Subcutaneous adipose tissue (tissue), 4 donors: ENCODE results near the gene SF3B4. TPM values are rescaled to one million over a fixed set of nuclear protein-coding genes. Genes with fewer than 3 reads are reported as not detected.

ENCODE experiments used
- CTCF ChIP-seq: fragments of 450-650 bp; IDR thresholded peaks from one replicate; pipeline ENCODE4 v1.5.1; 2016; ENCODE audit warnings: low read depth, mild to moderate bottlenecking, control low read depth, antibody characterized with exemption, moderate library complexity
- total RNA-seq, 4 donors: library from RNA; depleted of rRNA; stranded (reverse); fragments of >200 nt; gene quantifications; one replicate each; pipeline ENCODE4 v1.1.0, GENCODE V29; 2016

The SF3B4 gene
- total RNA-seq, 4 donors from 2014 or later, result 6.4 to 20.5 (median 7.8) TPM

- no peak for TF ChIP-seq CTCF
Measured at GRCh38 chr1:149940427-149940826, 12.8 kb upstream of the SF3B4 start.

GRCh38 chr1:149937759-149938158, 10.2 kb upstream of the SF3B4 start:
- TF ChIP-seq CTCF, result no peak

GRCh38 chr1:149936992-149937705, 9.5 kb upstream of the SF3B4 start:
- no peak for TF ChIP-seq CTCF

- no peak for TF ChIP-seq CTCF
Measured at GRCh38 chr1:149936170-149936991, 8.8 kb upstream of the SF3B4 start, which contains the start of gene MTMR11. Gene MTMR11, minus strand, starts transcription at chr1:149936879. Its CDS starts 232 bp downstream, at chr1:149936647.

- TF ChIP-seq CTCF, result no peak
Measured at GRCh38 chr1:149934356-149934755, 6.8 kb upstream of the SF3B4 start.

- TF ChIP-seq CTCF, result no peak
Measured at GRCh38 chr1:149933208-149933607, 5.6 kb upstream of the SF3B4 start.

- TF ChIP-seq CTCF, result no peak
Measured at GRCh38 chr1:149932474-149932873, 4.9 kb upstream of the SF3B4 start.
